Activated T-helper 17 cell treated with anti-CD3 and anti-CD28 coated beads, Interleukin-2, amount 50 U/mL, for 72 hours (primary cell): ENCODE measurements around the gene OPALIN. TPM values are rescaled to one million over a fixed set of nuclear protein-coding genes. Genes with fewer than 3 reads are reported as not detected.

ENCODE experiments used
- ATAC-seq: fragments of 150-1000 bp; cut with Tn5 transposase; replicated peaks from 2 replicates; pipeline ENCODE4 v1.10.0; 2021; ENCODE audit warnings: mild to moderate bottlenecking, moderate library complexity
- H3K27ac Mint-ChIP-seq: one replicate; pipeline ENCODE4 v1.8.0; 2022; ENCODE audit warnings: mixed read lengths
- H3K27me3 Mint-ChIP-seq: one replicate; pipeline ENCODE4 v1.8.0; 2022; ENCODE audit warnings: mixed read lengths
- H3K36me3 Mint-ChIP-seq: one replicate; pipeline ENCODE4 v1.8.0; 2022; ENCODE audit warnings: low read depth, mild to moderate bottlenecking, mixed read lengths
- H3K4me1 Mint-ChIP-seq: one replicate; pipeline ENCODE4 v1.8.0; 2022; ENCODE audit warnings: mixed read lengths
- H3K4me3 Mint-ChIP-seq: one replicate; pipeline ENCODE4 v1.8.0; 2022; ENCODE audit warnings: mild to moderate bottlenecking, mixed read lengths
- H3K9me3 Mint-ChIP-seq: one replicate; pipeline ENCODE4 v1.8.0; 2022; ENCODE audit warnings: mixed read lengths
- total RNA-seq, 2 donors: library from RNA; stranded (reverse); gene quantifications; one replicate each; pipeline ENCODE4 v1.2.3, GENCODE V29; 2022

Gene OPALIN
- total RNA-seq, 2 donors from 2014 or later, result not detected

GRCh38 chr10:96360766-96361165 lies 2.0 kb upstream of the OPALIN start:
- Mint-ChIP-seq H3K36me3 (no peaks in the 10 kb centered on the region), H3K9me3 (no peaks in the 10 kb centered on the region)
- no peak for ATAC-seq

GRCh38 chr10:96360331-96360730 lies 1.5 kb upstream of the OPALIN start:
- no peak overlapping the region for H3K27ac Mint-ChIP-seq
- no peaks in the 10 kb centered on the region for H3K9me3 Mint-ChIP-seq
- H3K27me3 Mint-ChIP-seq, result peaks cover 28% of the 10 kb centered on the region
- no peak overlapping the region for H3K4me3 Mint-ChIP-seq
- H3K36me3 Mint-ChIP-seq, result no peaks in the 10 kb centered on the region
- ATAC-seq, result no peak
- no peaks in the 10 kb centered on the region for H3K4me1 Mint-ChIP-seq

More at GRCh38 chr10:96360766-96361165, 2.0 kb upstream of the OPALIN start:
- H3K4me3 Mint-ChIP-seq, result no peak overlapping the region
- H3K27me3 Mint-ChIP-seq, result peaks cover 28% of the 10 kb centered on the region
- H3K4me1 Mint-ChIP-seq, result no peaks in the 10 kb centered on the region
- no peak overlapping the region for H3K27ac Mint-ChIP-seq

- Mint-ChIP-seq H3K27me3 (peaks cover 28% of the 10 kb centered on the region), H3K27ac (no peak overlapping the region), H3K9me3 (no peaks in the 10 kb centered on the region), H3K4me3 (no peak overlapping the region), H3K4me1 (no peaks in the 10 kb centered on the region), H3K36me3 (no peaks in the 10 kb centered on the region)
- no peak for ATAC-seq
Observed at GRCh38 chr10:96359616-96360015, 814 bp upstream of the OPALIN start.

- no peak overlapping the region for H3K27ac Mint-ChIP-seq
- H3K4me3 Mint-ChIP-seq, result no peak overlapping the region
- peaks cover 33% of the 10 kb centered on the region for H3K27me3 Mint-ChIP-seq
- ATAC-seq, result no peak
- no peaks in the 10 kb centered on the region for H3K36me3 Mint-ChIP-seq
- no peaks in the 10 kb centered on the region for H3K9me3 Mint-ChIP-seq
- no peaks in the 10 kb centered on the region for H3K4me1 Mint-ChIP-seq
Observed at GRCh38 chr10:96357038-96357620, 1.7 kb downstream of the OPALIN start.

GRCh38 chr10:96352582-96352981 lies 6.2 kb downstream of the OPALIN start:
- no peak overlapping the region for H3K27ac Mint-ChIP-seq
- no peak for ATAC-seq
- H3K4me3 Mint-ChIP-seq, result no peak overlapping the region
- no peaks in the 10 kb centered on the region for H3K9me3 Mint-ChIP-seq
- peaks cover 25% of the 10 kb centered on the region for H3K27me3 Mint-ChIP-seq
- H3K4me1 Mint-ChIP-seq, result no peaks in the 10 kb centered on the region
- no peaks in the 10 kb centered on the region for H3K36me3 Mint-ChIP-seq

- H3K36me3 Mint-ChIP-seq, result no peaks in the 10 kb centered on the region
- no peak overlapping the region for H3K27ac Mint-ChIP-seq
- no peak overlapping the region for H3K4me3 Mint-ChIP-seq
- H3K4me1 Mint-ChIP-seq, result no peaks in the 10 kb centered on the region
- H3K9me3 Mint-ChIP-seq, result no peaks in the 10 kb centered on the region
- peaks cover 22% of the 10 kb centered on the region for H3K27me3 Mint-ChIP-seq
- no peak for ATAC-seq
Observed at GRCh38 chr10:96352027-96352426, 6.8 kb downstream of the OPALIN start.

- Mint-ChIP-seq H3K27me3 (peaks cover 24% of the 10 kb centered on the region), H3K27ac (no peak overlapping the region), H3K36me3 (no peaks in the 10 kb centered on the region), H3K4me3 (no peak overlapping the region), H3K9me3 (peaks cover 7% of the 10 kb centered on the region), H3K4me1 (peaks cover 3% of the 10 kb centered on the region)
- ATAC-seq, result no peak
Observed at GRCh38 chr10:96346295-96346694, 12.5 kb downstream of the OPALIN start.

- peaks cover 7% of the 10 kb centered on the region for H3K9me3 Mint-ChIP-seq
- no peak overlapping the region for H3K27ac Mint-ChIP-seq
- H3K4me3 Mint-ChIP-seq, result no peak overlapping the region
- no peaks in the 10 kb centered on the region for H3K36me3 Mint-ChIP-seq
- peaks cover 4% of the 10 kb centered on the region for H3K4me1 Mint-ChIP-seq
- no peak for ATAC-seq
- H3K27me3 Mint-ChIP-seq, result peaks cover 24% of the 10 kb centered on the region
Observed at GRCh38 chr10:96345222-96345621, 13.6 kb downstream of the OPALIN start.

GRCh38 chr10:96344178-96344577 lies 14.6 kb downstream of the OPALIN start:
- no peak for ATAC-seq
- Mint-ChIP-seq H3K27ac (no peak overlapping the region), H3K27me3 (peaks cover 17% of the 10 kb centered on the region)

GRCh38 chr10:96342402-96342801 lies 16.4 kb downstream of the OPALIN start:
- H3K4me1 Mint-ChIP-seq, result peaks cover 4% of the 10 kb centered on the region
- no peak overlapping the region for H3K27ac Mint-ChIP-seq
- no peaks in the 10 kb centered on the region for H3K36me3 Mint-ChIP-seq
- H3K27me3 Mint-ChIP-seq, result peaks cover 17% of the 10 kb centered on the region
- H3K4me3 Mint-ChIP-seq, result no peak overlapping the region
- no peak for ATAC-seq
- peaks cover 7% of the 10 kb centered on the region for H3K9me3 Mint-ChIP-seq

More at GRCh38 chr10:96344178-96344577, 14.6 kb downstream of the OPALIN start:
- Mint-ChIP-seq H3K36me3 (no peaks in the 10 kb centered on the region), H3K9me3 (peaks cover 7% of the 10 kb centered on the region), H3K4me1 (peaks cover 4% of the 10 kb centered on the region), H3K4me3 (no peak overlapping the region)

- Mint-ChIP-seq H3K27me3 (peaks cover 17% of the 10 kb centered on the region), H3K4me1 (peaks cover 4% of the 10 kb centered on the region), H3K4me3 (no peak overlapping the region), H3K27ac (no peak overlapping the region), H3K36me3 (no peaks in the 10 kb centered on the region), H3K9me3 (peaks cover 7% of the 10 kb centered on the region)
- peak; percentile 91 for ATAC-seq
Observed at GRCh38 chr10:96341219-96342182, 17.3 kb downstream of the OPALIN start.

- H3K27me3 Mint-ChIP-seq, result peaks cover 10% of the 10 kb centered on the region
- peaks cover 4% of the 10 kb centered on the region for H3K4me1 Mint-ChIP-seq
- no peak overlapping the region for H3K4me3 Mint-ChIP-seq
- no peak overlapping the region for H3K27ac Mint-ChIP-seq
- H3K36me3 Mint-ChIP-seq, result no peaks in the 10 kb centered on the region
- peak; percentile 65 for ATAC-seq
- H3K9me3 Mint-ChIP-seq, result no peaks in the 10 kb centered on the region
Observed at GRCh38 chr10:96339956-96340904, 18.6 kb downstream of the OPALIN start.

- no peak for ATAC-seq
- Mint-ChIP-seq H3K4me1 (peaks cover 4% of the 10 kb centered on the region), H3K9me3 (no peaks in the 10 kb centered on the region), H3K27me3 (peaks cover 12% of the 10 kb centered on the region), H3K27ac (no peak overlapping the region), H3K4me3 (no peak overlapping the region), H3K36me3 (no peaks in the 10 kb centered on the region)
Observed at GRCh38 chr10:96339383-96339782, 19.4 kb downstream of the OPALIN start.

GRCh38 chr10:96338279-96338925 lies 20.4 kb downstream of the OPALIN start:
- no peaks in the 10 kb centered on the region for H3K36me3 Mint-ChIP-seq
- ATAC-seq, result no peak
- H3K27me3 Mint-ChIP-seq, result peaks cover 17% of the 10 kb centered on the region
- H3K27ac Mint-ChIP-seq, result no peak overlapping the region
- no peaks in the 10 kb centered on the region for H3K9me3 Mint-ChIP-seq
- peaks cover 9% of the 10 kb centered on the region for H3K4me1 Mint-ChIP-seq
- H3K4me3 Mint-ChIP-seq, result no peak overlapping the region
